Naive thymus-derived CD8-positive, alpha-beta T cell (primary cell): ENCODE results near the gene SH3PXD2B. TPM values are rescaled to one million over a fixed set of nuclear protein-coding genes. Genes with fewer than 3 reads are reported as not detected.
"Not testable (repeated sequence)": the region's sequence is repeated elsewhere in the genome, so short reads cannot be mapped to it uniquely, and the experiment has no call there.

Experiments
- ATAC-seq, 2 donors: fragments of 150-1000 bp; cut with Tn5 transposase in 1 of 2; sonication (Bioruptor Pico), chemical (Tn5 transposase) in 1 of 2; 1 replicate in 1 of 2; 2 replicates in 1 of 2; pipeline ENCODE4 v1.10.0; 2021; ENCODE audit warnings: mild to moderate bottlenecking in 2 of 2, moderate library complexity in 2 of 2
- POLR2A ChIA-PET: fragments of 350-600 bp; sonication (Branson Sonifier 250); formaldehyde crosslinking; loops from one replicate; lab custom pipeline; 2021; ENCODE audit warnings: antibody characterized with exemption; lab: Charles Lee
- DNase-seq, 10 donors: peaks; one replicate each; pipeline versions ENCODE4 v3.0.0 to v3.0.0-alpha.2; 2020 to 2022
- H3K27ac Mint-ChIP-seq, 10 donors: one replicate each; pipeline ENCODE4 v1.8.0; 2020 to 2022; ENCODE audit warnings: mild to moderate bottlenecking in 10 of 10, mixed read lengths in 10 of 10, moderate library complexity in 4 of 10, inconsistent platforms in 1 of 10
- H3K27me3 Mint-ChIP-seq, 5 donors: one replicate each; pipeline ENCODE4 v1.8.0; 2021 to 2022; ENCODE audit warnings: mixed read lengths in 5 of 5
- H3K36me3 Mint-ChIP-seq, 3 donors: one replicate each; pipeline ENCODE4 v1.8.0; 2020 to 2022; ENCODE audit warnings: mixed read lengths in 3 of 3, mild to moderate bottlenecking in 2 of 3, inconsistent platforms in 1 of 3
- H3K4me1 Mint-ChIP-seq, 4 donors: one replicate each; pipeline ENCODE4 v1.8.0; 2021 to 2022; ENCODE audit warnings: mixed read lengths in 4 of 4
- H3K4me3 Mint-ChIP-seq, 10 donors: one replicate each; pipeline ENCODE4 v1.8.0; 2020 to 2022; ENCODE audit warnings: mild to moderate bottlenecking in 10 of 10, mixed read lengths in 10 of 10, moderate library complexity in 6 of 10, inconsistent platforms in 1 of 10
- H3K9me3 Mint-ChIP-seq, 9 donors: one replicate each; pipeline ENCODE4 v1.8.0; 2020 to 2022; ENCODE audit warnings: mixed read lengths in 9 of 9, mild to moderate bottlenecking in 3 of 9, inconsistent platforms in 1 of 9, moderate library complexity in 1 of 9
- polyA plus RNA-seq, 3 donors: library from polyadenylated mRNA; unstranded; fragments of 300-500 nt; fragmentation: Illumina TruSeq; gene quantifications; one replicate each; pipeline ENCODE4 v1.2.3, GENCODE V29; 2021
- total RNA-seq, 8 experiments: library from RNA in 2 of 8; stranded (reverse) in 2 of 8; gene quantifications; one replicate each; pipeline ENCODE4 v1.2.3 and lab custom pipeline; 2021 to 2026

Gene SH3PXD2B
- total and polyA plus RNA-seq, 5 experiments from 2014 or later = 0.09 to 0.55 (median 0.28) TPM; not detected in 1

DNA sequence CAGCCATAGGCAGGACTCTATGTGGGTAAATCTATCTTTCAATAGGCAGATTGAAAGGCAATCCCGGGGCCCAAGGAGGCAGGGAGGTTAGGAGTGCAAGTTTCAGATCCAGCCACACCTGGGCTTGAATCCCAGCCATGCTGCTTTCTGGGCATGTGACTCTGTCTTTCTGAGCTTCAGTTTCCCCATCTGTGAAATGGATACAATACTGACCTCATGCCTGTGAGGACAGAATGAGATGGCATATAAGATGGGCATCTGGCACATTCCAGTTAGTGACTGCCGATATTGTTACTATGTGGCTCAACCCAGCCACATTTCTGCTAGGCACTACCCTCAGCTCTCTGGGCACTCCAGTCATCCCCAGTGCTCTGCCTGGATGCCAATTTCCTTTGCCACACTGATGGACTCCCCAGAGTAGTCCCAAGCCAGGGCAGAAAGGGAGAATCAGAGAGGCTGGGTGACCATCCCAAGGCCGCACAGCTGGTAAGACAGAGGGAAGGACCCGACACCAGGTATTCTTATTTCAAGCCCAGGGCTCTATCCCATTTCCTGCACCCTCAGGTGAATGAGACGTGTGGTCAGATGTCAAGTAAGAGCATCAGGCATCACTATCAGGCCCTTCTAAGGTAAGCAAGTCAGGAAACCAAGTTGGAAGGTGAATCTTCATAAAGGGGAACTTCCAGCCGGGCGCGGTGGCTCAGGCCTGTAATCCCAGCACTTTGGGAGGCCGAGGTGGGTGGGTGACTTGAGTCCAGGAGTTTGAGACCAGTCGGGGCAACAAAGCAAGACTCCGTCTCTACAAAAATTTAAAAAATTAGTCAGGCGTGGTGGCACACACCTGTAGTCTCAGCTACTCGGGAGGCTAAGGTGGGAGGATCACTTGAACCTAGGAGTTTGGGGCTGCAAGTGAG, 38.7 kb downstream of the SH3PXD2B start:
- POLR2A ChIA-PET = interaction anchor here (0.7 kb wide), 1 partner anchor 231 kb away, joined by 4 read pairs; no protein-coding TSS in a partner anchor
- H3K36me3 Mint-ChIP-seq = no peaks in the 10 kb centered on the region
- no peaks in the 10 kb centered on the region for H3K9me3 Mint-ChIP-seq
- peaks cover 0 to 9% (median 3%) of the 10 kb centered on the region in 5 donors for H3K27me3 Mint-ChIP-seq
- no peak for DNase-seq
- H3K4me3 Mint-ChIP-seq = no peak overlapping the region
- no peak for ATAC-seq
- peaks cover 0 to 13% (median 0%) of the 10 kb centered on the region in 4 donors for H3K4me1 Mint-ChIP-seq
- H3K27ac Mint-ChIP-seq = no peak overlapping the region

DNA sequence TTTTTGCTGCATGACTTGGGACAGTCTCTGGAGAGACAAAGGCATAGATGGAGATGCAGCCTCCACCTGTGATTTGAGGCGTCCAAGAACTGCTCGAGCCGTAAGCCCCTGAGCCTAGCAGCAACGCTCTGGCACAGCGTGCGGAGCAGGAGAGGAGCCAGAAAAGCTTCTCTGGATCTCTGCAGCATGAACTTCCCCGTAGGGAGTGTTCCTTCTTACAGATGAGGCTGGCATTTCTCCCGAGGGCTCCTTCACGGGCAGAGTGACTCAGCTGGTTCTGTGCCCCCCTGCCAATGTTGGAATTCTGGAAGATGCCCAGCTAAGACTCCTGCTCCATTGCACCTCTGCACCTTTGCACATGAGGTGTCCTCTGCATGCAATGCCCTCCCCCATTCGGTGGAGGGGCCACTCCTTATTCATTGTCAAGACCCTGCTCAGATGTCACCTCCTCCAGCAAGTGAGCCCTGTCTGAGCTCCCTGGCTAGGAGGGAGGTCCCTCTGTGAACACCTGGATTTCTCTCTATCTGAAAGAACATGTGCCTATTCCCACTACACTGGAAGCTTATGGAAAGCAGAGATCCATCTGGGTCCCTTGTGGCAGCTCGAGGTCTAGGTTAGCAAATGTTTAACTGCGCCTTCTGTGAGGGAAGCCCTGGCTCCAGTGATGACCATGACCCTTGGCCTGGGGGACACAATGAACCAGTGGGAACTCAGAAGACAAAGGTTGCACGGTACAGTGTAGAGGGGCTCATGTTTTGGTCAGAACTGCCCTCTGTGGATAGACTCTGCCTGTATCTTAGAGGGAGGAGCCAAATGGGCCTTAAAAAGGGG, 39.6 kb downstream of the SH3PXD2B start:
- ATAC-seq (no peak), DNase-seq (no peak)
- Mint-ChIP-seq H3K4me1 (peaks cover 0 to 8% (median 0%) of the 10 kb centered on the region in 4 donors), H3K9me3 (no peaks in the 10 kb centered on the region), H3K4me3 (no peak overlapping the region), H3K27ac (no peak overlapping the region), H3K36me3 (no peaks in the 10 kb centered on the region), H3K27me3 (peaks cover 1 to 9% (median 4%) of the 10 kb centered on the region in 5 donors)
- POLR2A ChIA-PET = no interaction called here

DNA sequence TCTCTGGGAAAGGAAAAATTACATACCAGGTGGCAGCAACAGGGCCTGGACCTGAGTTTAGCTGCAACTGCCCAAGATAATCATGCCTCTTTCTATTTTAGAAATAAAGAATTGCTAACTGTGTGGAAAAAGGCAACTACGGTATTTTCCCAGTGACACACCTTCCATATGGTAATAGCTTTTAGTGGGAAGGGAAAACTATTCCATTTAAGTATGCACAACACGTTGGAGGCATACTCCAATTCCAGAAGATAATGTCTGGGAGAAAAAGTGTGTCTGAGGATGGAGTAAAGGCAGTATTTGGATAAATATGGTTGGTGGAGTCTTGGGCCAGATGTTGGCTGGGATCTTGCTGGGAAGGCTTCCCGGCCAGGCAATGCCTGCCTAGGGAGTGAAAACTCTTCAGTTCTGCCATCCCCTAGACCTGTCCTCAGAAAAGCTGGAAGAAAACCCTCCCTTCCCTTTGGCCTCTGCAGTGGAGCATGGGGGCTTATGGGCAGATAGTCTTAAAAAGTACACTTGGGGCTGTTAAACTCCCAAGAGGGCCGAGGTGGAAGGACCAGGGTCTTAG, 40.6 kb downstream of the SH3PXD2B start:
- ATAC-seq (no peak), DNase-seq (no peak)
- Mint-ChIP-seq H3K27me3 (peaks cover 1 to 9% (median 6%) of the 10 kb centered on the region in 5 donors), H3K27ac (no peak overlapping the region), H3K36me3 (no peaks in the 10 kb centered on the region), H3K4me3 (no peak overlapping the region), H3K9me3 (no peaks in the 10 kb centered on the region), H3K4me1 (peaks cover 0 to 8% (median 0%) of the 10 kb centered on the region in 4 donors)
- POLR2A ChIA-PET = no interaction called here

DNA sequence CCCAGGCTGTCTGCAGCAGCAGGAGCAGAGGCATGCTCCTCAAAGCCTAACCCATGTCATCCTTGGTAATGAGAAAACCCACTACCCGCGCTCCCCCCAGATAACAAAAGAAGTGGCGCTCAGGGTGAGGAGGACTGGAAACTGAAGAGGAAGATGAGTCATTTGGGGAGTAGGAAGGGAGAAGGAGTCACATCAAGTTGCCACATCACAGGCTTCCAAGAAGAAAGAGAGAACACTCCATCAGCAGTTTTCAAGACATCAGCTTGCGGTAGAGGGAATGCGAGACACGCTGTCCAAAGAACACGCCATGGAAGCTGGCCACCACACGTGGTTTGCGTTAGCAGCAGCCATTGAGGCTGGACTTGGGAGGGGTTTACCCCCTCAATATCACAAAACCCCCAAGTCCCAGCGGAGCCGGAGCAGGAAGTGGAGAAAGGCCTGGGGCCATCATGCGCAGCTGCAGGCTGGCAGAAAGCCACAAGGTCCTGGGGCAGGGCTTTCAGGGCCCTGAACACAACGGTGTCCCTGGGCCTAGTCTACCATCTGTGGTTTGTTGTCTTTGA, 41.5 kb downstream of the SH3PXD2B start:
- no peak overlapping the region for H3K4me3 Mint-ChIP-seq
- no peaks in the 10 kb centered on the region for H3K36me3 Mint-ChIP-seq
- H3K27me3 Mint-ChIP-seq = peaks cover 1 to 9% (median 6%) of the 10 kb centered on the region in 5 donors
- ATAC-seq = no peak
- H3K9me3 Mint-ChIP-seq = no peaks in the 10 kb centered on the region
- H3K4me1 Mint-ChIP-seq = peaks cover 0 to 8% (median 0%) of the 10 kb centered on the region in 4 donors
- no peak for DNase-seq
- POLR2A ChIA-PET = no interaction called here
- no peak overlapping the region for H3K27ac Mint-ChIP-seq

DNA sequence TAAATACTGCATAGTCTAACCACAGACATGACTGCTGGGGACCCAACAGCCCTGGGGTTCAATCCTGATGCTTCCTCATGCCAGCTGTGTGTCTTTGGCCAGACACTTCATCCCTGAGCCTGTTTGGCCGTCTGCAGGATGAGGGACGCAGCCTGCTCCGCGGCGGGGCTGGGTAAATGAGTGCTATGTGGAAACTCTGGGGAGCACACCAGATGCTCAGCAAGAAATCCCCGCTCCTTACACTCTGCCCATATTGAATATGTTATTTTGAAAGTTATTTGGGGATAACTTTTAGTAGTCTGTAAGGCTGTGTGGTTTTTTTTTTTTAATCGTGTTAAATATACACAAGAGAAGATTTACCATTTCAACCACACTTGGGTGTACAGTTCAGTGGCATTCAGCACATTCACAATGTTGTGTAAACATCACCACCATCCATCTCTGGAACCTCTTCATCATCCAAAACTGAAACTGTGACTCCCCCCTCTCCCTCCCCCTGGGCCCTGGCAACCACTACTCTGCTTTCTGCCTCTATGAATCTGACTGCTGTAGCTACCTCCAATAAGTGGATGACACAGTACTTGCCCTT, 42.7 kb downstream of the SH3PXD2B start:
- ATAC-seq = no peak
- no peak overlapping the region for H3K27ac Mint-ChIP-seq
- POLR2A ChIA-PET = no interaction called here
- H3K27me3 Mint-ChIP-seq = peaks cover 1 to 8% (median 4%) of the 10 kb centered on the region in 5 donors
- no peaks in the 10 kb centered on the region for H3K9me3 Mint-ChIP-seq
- no peaks in the 10 kb centered on the region for H3K36me3 Mint-ChIP-seq
- no peak overlapping the region for H3K4me3 Mint-ChIP-seq
- H3K4me1 Mint-ChIP-seq = peaks cover 0 to 8% (median 0%) of the 10 kb centered on the region in 4 donors
- DNase-seq = no peak

DNA sequence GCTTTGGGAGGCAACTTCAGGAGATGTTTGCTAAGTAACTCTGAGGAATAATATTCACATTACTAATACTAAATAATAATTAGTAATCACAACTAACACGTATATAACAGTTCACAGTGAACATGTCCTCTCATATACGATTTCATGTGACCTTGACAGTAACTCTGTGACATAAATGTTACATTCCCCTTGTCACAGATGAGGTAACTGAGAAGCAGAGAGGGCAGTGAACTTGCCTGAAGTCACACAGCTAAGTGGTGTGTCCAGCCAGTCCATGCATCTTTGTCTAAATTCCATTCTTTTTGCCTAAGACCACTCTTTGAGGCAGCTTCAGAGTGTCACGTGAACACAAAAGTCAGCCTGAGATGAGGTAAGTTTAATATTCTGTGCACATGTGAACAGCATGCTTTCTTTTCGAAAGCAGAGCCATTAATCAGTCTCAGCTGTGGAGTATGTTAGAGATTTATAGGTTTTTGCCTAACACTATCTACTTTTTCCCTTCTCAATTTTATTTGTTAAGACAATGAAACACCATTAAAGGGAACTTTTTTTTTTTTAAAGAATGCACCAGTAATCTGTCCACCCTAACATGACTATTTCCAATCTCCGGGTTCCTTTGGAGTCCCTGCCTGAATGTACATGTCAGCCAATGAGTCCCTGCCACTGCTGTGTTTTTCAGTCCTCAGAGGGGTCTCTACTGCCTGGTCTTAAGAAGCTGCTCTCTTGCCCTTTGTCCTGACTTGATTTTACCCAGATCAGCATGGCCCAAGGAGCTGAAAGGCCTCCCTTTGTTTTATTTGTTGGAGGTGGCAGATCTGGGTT, 43.5 kb downstream of the SH3PXD2B start:
- no peak overlapping the region for H3K4me3 Mint-ChIP-seq
- no peaks in the 10 kb centered on the region for H3K9me3 Mint-ChIP-seq
- POLR2A ChIA-PET = no interaction called here
- ATAC-seq = no peak
- no peak overlapping the region for H3K27ac Mint-ChIP-seq
- no peaks in the 10 kb centered on the region for H3K36me3 Mint-ChIP-seq
- no peak for DNase-seq
- H3K4me1 Mint-ChIP-seq = peaks cover 0 to 8% (median 0%) of the 10 kb centered on the region in 4 donors
- H3K27me3 Mint-ChIP-seq = peaks cover 1 to 9% (median 4%) of the 10 kb centered on the region in 5 donors

DNA sequence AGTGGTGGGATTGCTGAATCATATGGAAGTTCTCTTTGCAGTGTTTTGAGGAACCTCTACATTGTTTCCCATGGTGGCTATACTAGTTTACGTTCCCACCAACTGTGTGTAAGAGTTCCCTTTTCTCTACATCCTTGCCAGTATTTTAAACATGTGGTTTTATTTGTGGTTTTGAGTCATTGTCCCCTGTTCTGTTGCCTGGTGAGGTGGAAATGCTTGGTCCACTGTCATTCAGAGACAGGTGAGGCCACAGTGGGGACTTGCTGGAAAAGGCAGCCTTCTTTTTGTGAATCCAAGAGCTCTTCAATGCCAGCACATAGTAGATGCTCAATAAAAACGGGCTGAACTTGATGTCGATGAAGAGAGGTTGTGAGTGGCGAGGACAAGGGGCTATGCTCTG, 44.2 kb downstream of the SH3PXD2B start:
- no peak for ATAC-seq
- Mint-ChIP-seq H3K9me3 (no peaks in the 10 kb centered on the region), H3K27ac (no peak overlapping the region), H3K27me3 (peaks cover 1 to 9% (median 4%) of the 10 kb centered on the region in 5 donors), H3K4me1 (peaks cover 0 to 8% (median 0%) of the 10 kb centered on the region in 4 donors), H3K4me3 (no peak overlapping the region), H3K36me3 (no peaks in the 10 kb centered on the region)
- DNase-seq = no peak
- POLR2A ChIA-PET = no interaction called here

DNA sequence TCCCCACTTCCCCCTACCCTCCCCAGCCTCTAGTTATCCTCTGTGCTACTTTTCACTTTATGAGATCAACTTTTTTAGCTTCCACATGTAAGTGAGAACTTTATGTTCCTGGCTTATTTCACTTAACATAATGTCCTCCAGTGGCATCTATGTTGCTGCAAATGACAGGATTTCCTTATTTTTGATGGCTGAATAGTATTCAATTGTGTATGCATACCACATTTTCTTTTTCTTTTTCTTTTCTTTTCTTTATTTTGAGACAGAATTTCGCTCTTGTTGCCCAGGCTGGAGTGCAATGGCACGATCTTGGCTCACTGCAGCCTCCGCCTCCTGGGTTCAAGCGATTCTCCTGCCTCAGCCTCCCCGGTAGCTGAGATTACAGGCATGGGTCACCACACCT, 44.8 kb downstream of the SH3PXD2B start:
- POLR2A ChIA-PET, H3K36me3 Mint-ChIP-seq, ATAC-seq, H3K9me3 Mint-ChIP-seq, H3K4me1 Mint-ChIP-seq, H3K27me3 Mint-ChIP-seq, DNase-seq, H3K4me3 Mint-ChIP-seq, H3K27ac Mint-ChIP-seq: not testable (repeated sequence)

DNA sequence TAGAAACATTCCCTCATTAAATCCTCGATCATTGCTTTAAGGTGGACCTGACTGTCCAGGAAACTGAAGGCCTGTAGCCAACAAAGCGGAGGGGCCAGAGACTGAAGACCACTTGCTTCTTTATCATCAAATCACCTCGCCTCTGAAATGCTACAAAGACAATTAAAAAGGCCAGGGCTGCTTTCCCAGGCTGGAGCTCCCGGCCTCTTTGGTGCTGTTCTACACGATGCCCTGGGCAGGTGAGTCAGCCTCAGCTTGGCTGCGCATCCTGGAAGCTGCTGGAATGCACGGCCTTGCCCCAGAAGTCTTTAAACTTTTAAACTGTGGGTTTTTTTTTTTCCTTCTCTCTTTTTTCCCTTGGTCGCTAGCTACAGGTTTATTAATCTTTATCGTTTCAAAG, 46.5 kb downstream of the SH3PXD2B start:
- DNase-seq (no peak), ATAC-seq (no peak)
- H3K27ac Mint-ChIP-seq = no peak overlapping the region
- POLR2A ChIA-PET = no interaction called here
- no peaks in the 10 kb centered on the region for H3K36me3 Mint-ChIP-seq
- peaks cover 0 to 5% (median 0%) of the 10 kb centered on the region in 4 donors for H3K4me1 Mint-ChIP-seq
- H3K4me3 Mint-ChIP-seq = no peak overlapping the region
- H3K27me3 Mint-ChIP-seq = peaks cover 0 to 8% (median 4%) of the 10 kb centered on the region in 5 donors
- no peaks in the 10 kb centered on the region for H3K9me3 Mint-ChIP-seq

DNA sequence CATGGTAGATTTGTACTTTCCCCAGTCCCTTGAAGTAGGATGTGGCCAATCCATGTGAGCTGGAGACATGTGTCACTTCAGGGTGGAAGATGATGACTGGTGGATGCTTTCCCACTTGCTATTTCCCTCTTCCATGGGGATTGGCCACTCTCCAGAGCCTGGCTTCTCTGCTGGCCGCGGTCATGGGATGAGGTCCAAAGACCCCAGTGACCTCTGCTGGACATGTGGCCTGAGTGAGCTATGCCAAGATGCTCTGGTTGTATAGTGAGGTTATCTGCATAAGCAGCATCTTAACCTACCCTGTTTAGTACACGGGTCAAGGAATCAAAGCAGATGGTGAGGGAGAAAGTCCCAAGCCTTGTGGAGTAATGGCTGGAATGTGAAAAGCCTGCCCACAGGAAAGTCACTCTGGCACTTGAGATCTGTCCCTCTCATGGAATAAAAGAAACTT, 47.1 kb downstream of the SH3PXD2B start:
- peaks cover 0 to 2% (median 2%) of the 10 kb centered on the region in 3 donors for H3K36me3 Mint-ChIP-seq
- H3K27ac Mint-ChIP-seq = no peak overlapping the region
- H3K9me3 Mint-ChIP-seq = peaks cover 0 to 3% (median 0%) of the 10 kb centered on the region in 9 donors
- no peak for DNase-seq
- peaks cover 0 to 6% (median 4%) of the 10 kb centered on the region in 5 donors for H3K27me3 Mint-ChIP-seq
- POLR2A ChIA-PET = no interaction called here
- ATAC-seq = no peak
- H3K4me3 Mint-ChIP-seq = no peak overlapping the region
- peaks cover 0 to 2% (median 0%) of the 10 kb centered on the region in 4 donors for H3K4me1 Mint-ChIP-seq
